ENCODE data around the gene NLRC5. TPM values are rescaled to one million over a fixed set of nuclear protein-coding genes. Genes with fewer than 3 reads are reported as not detected.
"Not testable (repeated sequence)": the region's sequence is repeated elsewhere in the genome, so short reads cannot be mapped to it uniquely, and the experiment has no call there.

Gene NLRC5
- total RNA-seq, 4 donors from 2014 or later: 47.6 to 314 (median 80.8) TPM

GRCh38 chr16:56985962-56986360 is 3.4 kb upstream of the NLRC5 start:
- H3K36me3 ChIP-seq: no peaks in the 10 kb centered on the region
- no peaks in the 10 kb centered on the region for H3K9me3 ChIP-seq
- H3K4me3 ChIP-seq: no peak overlapping the region
- no peaks in the 10 kb centered on the region for H3K27me3 ChIP-seq
- H3K27ac ChIP-seq: peak overlapping the region; percentile 22 to 68 (median 35)
- DNase-seq: no peak
- TF ChIP-seq CTCF (IDR thresholded peaks at IDR 0.05): no peak
- no peak for TF ChIP-seq POLR2A (IDR thresholded peaks at IDR 0.05)
- peaks cover 0 to 50% (median 10%) of the 10 kb centered on the region in 4 donors for H3K4me1 ChIP-seq

GRCh38 chr16:56986361-56986760 is 3.0 kb upstream of the NLRC5 start:
- Histone ChIP-seq H3K36me3 (no peaks in the 10 kb centered on the region), H3K4me3 (no peak overlapping the region), H3K9me3 (no peaks in the 10 kb centered on the region), H3K4me1 (peaks cover 0 to 50% (median 12%) of the 10 kb centered on the region in 4 donors), H3K27ac (peak overlapping the region in 3 of 4 donors; percentile 36 to 68 (median 37)), H3K27me3 (no peaks in the 10 kb centered on the region)
- DNase-seq: no peak
- TF ChIP-seq CTCF (IDR thresholded peaks at IDR 0.05): no peak
- TF ChIP-seq POLR2A (IDR thresholded peaks at IDR 0.05): no peak

GRCh38 chr16:56986908-56987307 is 2.4 kb upstream of the NLRC5 start:
- not testable (repeated sequence) for H3K9me3 ChIP-seq, H3K36me3 ChIP-seq, H3K4me3 ChIP-seq, H3K27me3 ChIP-seq, DNase-seq
- peaks cover 0 to 53% (median 12%) of the 10 kb centered on the region in 4 donors for H3K4me1 ChIP-seq
- peak overlapping the region in 1 of 4 donors; percentile 36 for H3K27ac ChIP-seq

- Histone ChIP-seq H3K4me3 (peak overlapping the region in 1 of 4 donors; percentile 68), H3K27me3 (no peaks in the 10 kb centered on the region), H3K36me3 (no peaks in the 10 kb centered on the region), H3K9me3 (no peaks in the 10 kb centered on the region), H3K4me1 (peaks cover 0 to 60% (median 15%) of the 10 kb centered on the region in 4 donors), H3K27ac (peak overlapping the region in 2 of 4 donors; percentile 36 to 86)
- TF ChIP-seq POLR2A (IDR thresholded peaks at IDR 0.05) (no peak), CTCF (IDR thresholded peaks at IDR 0.05) (no peak)
- no peak for DNase-seq
Observed at GRCh38 chr16:56987692-56988091, 1.7 kb upstream of the NLRC5 start.

GRCh38 chr16:56988161-56988947 is 1.0 kb upstream of the NLRC5 start:
- no peaks in the 10 kb centered on the region for H3K9me3 ChIP-seq
- DNase-seq: peak in 2 of 3 donors; percentile 47 to 50
- no peaks in the 10 kb centered on the region for H3K27me3 ChIP-seq
- TF ChIP-seq CTCF (IDR thresholded peaks at IDR 0.05): no peak
- no peak for TF ChIP-seq POLR2A (IDR thresholded peaks at IDR 0.05)
- H3K4me3 ChIP-seq: peak overlapping the region; percentile 68 to 83 (median 79)
- H3K27ac ChIP-seq: peak overlapping the region; percentile 84 to 95 (median 86)
- H3K36me3 ChIP-seq: no peaks in the 10 kb centered on the region
- H3K4me1 ChIP-seq: peaks cover 0 to 56% (median 16%) of the 10 kb centered on the region in 4 donors

- Histone ChIP-seq H3K36me3 (no peaks in the 10 kb centered on the region), H3K27me3 (no peaks in the 10 kb centered on the region), H3K4me3 (peak overlapping the region; percentile 68 to 83 (median 79)), H3K9me3 (no peaks in the 10 kb centered on the region), H3K27ac (peak overlapping the region; percentile 84 to 95 (median 86)), H3K4me1 (peaks cover 0 to 41% (median 17%) of the 10 kb centered on the region in 4 donors)
- no peak for TF ChIP-seq POLR2A (IDR thresholded peaks at IDR 0.05)
- TF ChIP-seq CTCF (IDR thresholded peaks at IDR 0.05): no peak
- peak in 1 of 3 donors; percentile 40 for DNase-seq
Observed at GRCh38 chr16:56989988-56990387, 631 bp downstream of the NLRC5 start.

Measured in Peyer's patch (tissue), 4 donors.